GM10248 (cell line): Measurements from ENCODE around the gene APOA5.
A peak's percentile ranks its signal among the peaks of the same experiment; 100 is the strongest.

ENCODE experiments used
- CTCF ChIA-PET: fragments of 300-600 bp; sonication (Branson Sonifier 250); formaldehyde crosslinking; extraction: SDS; loops from one replicate; lab custom pipeline; 2021; ENCODE audit warnings: antibody characterized with exemption; lab: Yijun Ruan, JAX
- POLR2A ChIA-PET: fragments of 350-650 bp; sonication (Branson Sonifier 250); formaldehyde crosslinking; extraction: SDS; loops from one replicate; lab custom pipeline; 2020; ENCODE audit warnings: antibody characterized with exemption; lab: Yijun Ruan, JAX
- DNase-seq: peaks from one replicate; pipeline ENCODE4 v3.0.0; 2012; ENCODE audit errors: extremely low spot score
- CTCF ChIP-seq: IDR thresholded peaks from 2 replicates; pipeline ENCODE4 v1.5.1; 2012; ENCODE audit warnings: mild to moderate bottlenecking, low read depth; ENCODE audit errors: extremely low read depth, missing control alignments, control extremely low read depth

The APOA5 gene

GRCh38 chr11:116777056-116777455 is 14.6 kb downstream of the APOA5 start:
- DNase-seq: no peak
- POLR2A ChIA-PET: no interaction called here
- CTCF ChIA-PET: interaction anchor here (1.5 to 3.2 kb wide), 2 partner anchors 10 to 14 kb away, joined by 6 to 16 read pairs; partner anchors contain the start of genes APOA5 and ZPR1
- no peak for TF ChIP-seq CTCF

- no peak for TF ChIP-seq CTCF
- DNase-seq: no peak
- ChIA-PET CTCF (interaction anchor here (1.5 to 3.2 kb wide), 2 partner anchors 11 to 14 kb away, joined by 6 to 16 read pairs; partner anchors contain the start of genes APOA5 and ZPR1), POLR2A (no interaction called here)
These were observed 15.1 kb downstream of the APOA5 start for GRCh38 chr11:116776522-116776984.

- CTCF ChIA-PET: interaction anchor here (1.5 to 3.2 kb wide), 2 partner anchors 11 to 15 kb away, joined by 6 to 16 read pairs; partner anchors contain the start of genes APOA5 and ZPR1
These were observed 15.7 kb downstream of the APOA5 start for GRCh38 chr11:116775975-116776374.

GRCh38 chr11:116774661-116775060 is 17.0 kb downstream of the APOA5 start:
- DNase-seq: no peak
- TF ChIP-seq CTCF: no peak
- POLR2A ChIA-PET: no interaction called here
- CTCF ChIA-PET: interaction anchor here (5.1 kb wide), 1 partner anchor 14 kb away, joined by 53 read pairs; the partner anchor contains the start of genes APOA5 and ZPR1

More at GRCh38 chr11:116775975-116776374, 15.7 kb downstream of the APOA5 start:
- POLR2A ChIA-PET: interaction anchor here (0.7 kb wide), 1 partner anchor 322 kb away, joined by 8 read pairs; the partner anchor contains the start of gene SIK3
- TF ChIP-seq CTCF: no peak
- DNase-seq: no peak

GRCh38 chr11:116773203-116774097 is 18.2 kb downstream of the APOA5 start:
- ChIA-PET POLR2A (interaction anchor here (1.4 kb wide), 1 partner anchor 13 kb away, joined by 3 read pairs; no protein-coding TSS in a partner anchor), CTCF (interaction anchor here (2.7 to 5.1 kb wide), 2 partner anchors 16 to 31 kb away, joined by 9 to 53 read pairs; partner anchors contain the start of genes APOA5 and ZPR1)
- TF ChIP-seq CTCF: no peak
- DNase-seq: peak; percentile 44
